Right lobe of liver (tissue), 6 donors: ENCODE measurements around the gene CDH13. TPM values are rescaled to one million over a fixed set of nuclear protein-coding genes. Genes with fewer than 3 reads are reported as not detected.
A peak's percentile ranks its signal among the peaks of the same experiment; 100 is the strongest.

ENCODE experiments used
- ATAC-seq, 4 donors: fragments of 200-7000 bp; cut with Tn5 transposase; one replicate each; pipeline ENCODE4 v1.9.1; 2020; ENCODE audit warnings: mild to moderate bottlenecking in 4 of 4, moderate library complexity in 4 of 4
- DNase-seq, 3 donors: peaks; one replicate each; pipeline ENCODE4 v3.0.0-alpha.2; 2020
- H3K27ac ChIP-seq, 3 donors: fragments of 200-600 bp; one replicate each; pipeline ENCODE4 v1.8.0; 2022
- H3K27me3 ChIP-seq, 2 donors: fragments of 200-600 bp; one replicate each; pipeline ENCODE4 v1.8.0; 2022
- H3K36me3 ChIP-seq, 4 donors: fragments of 200-600 bp; sonication (generic) in 1 of 4; one replicate each; pipeline versions ENCODE4 v1.5.1 to v1.8.0; 2017 to 2022; ENCODE audit warnings: control low read depth in 1 of 4
- H3K4me1 ChIP-seq, 4 donors: fragments of 200-600 bp; sonication (generic) in 1 of 4; one replicate each; pipeline versions ENCODE4 v1.5.1 to v1.8.0; 2017 to 2022; ENCODE audit warnings: control low read depth in 1 of 4
- H3K4me3 ChIP-seq, 3 donors: fragments of 200-600 bp; one replicate each; pipeline ENCODE4 v1.8.0; 2022
- H3K9me3 ChIP-seq, 4 donors: fragments of 200-600 bp; sonication (generic) in 1 of 4; one replicate each; pipeline versions ENCODE4 v1.5.1 to v1.8.0; 2017 to 2022; ENCODE audit warnings: control low read depth in 1 of 4
- CTCF ChIP-seq, 4 donors: fragments of 200-600 bp in 3 of 4; fragments of 450-650 bp in 1 of 4; IDR thresholded peaks; one replicate each; pipeline versions ENCODE4 v1.5.1 to v1.8.0; 2016 to 2022; ENCODE audit warnings: antibody characterized with exemption in 4 of 4, mild to moderate bottlenecking in 2 of 4
- POLR2A ChIP-seq: fragments of 450-650 bp; IDR thresholded peaks from one replicate; pipeline ENCODE4 v1.6.1; 2017; ENCODE audit warnings: antibody characterized with exemption, mild to moderate bottlenecking
- WGBS: methylation state at CpG from one replicate; pipeline ENCODE4 v1.1.6; 2018; ENCODE audit warnings: low coverage, low lambda C conversion rate; ENCODE audit not compliant: insufficient coverage; ENCODE audit errors: missing lambda C conversion rate; 5-methylcytosine and 5-hydroxymethylcytosine counted together
- intact Hi-C, 2 donors: fragments of 100-400 bp; cut with DNase I; formaldehyde crosslinking; loops; one replicate each; pipeline versions ENCODE4 v1.11.2 to v1.14.1; 2022
- total RNA-seq, 6 experiments: library from RNA; depleted of rRNA in 2 of 6; stranded (reverse); fragments of >200 nt in 2 of 6; fragmentation: NEBNext Ultra II Directional in 3 of 6; extraction: Animal tissue kit (Norgen Biotek cat#: 25700) in 3 of 6; gene quantifications; one replicate each; pipeline versions ENCODE4 v1.1.0 to v1.2.4, GENCODE V29; 2016 to 2023
- donor health status: DM: no; HTN: yes; CAD: no.
- donor health status: DM: no; HTN: no; CAD: no.
- donor health status: DM: no; HTN: no; CAD: no.
- donor health status: DM: no; HTN: yes; CAD: no.
- donor health status: DM: no; HTN: yes; CAD: no.

The CDH13 gene
- total RNA-seq, 6 experiments from 2014 or later = 0.13 to 4.6 (median 0.49) TPM

GRCh38 chr16:83648347-83648746, 1021.6 kb downstream of the CDH13 start:
- no peaks in the 10 kb centered on the region for H3K4me1 ChIP-seq
- no peaks in the 10 kb centered on the region for H3K9me3 ChIP-seq
- no peak for TF ChIP-seq POLR2A
- no peak for TF ChIP-seq CTCF (IDR thresholded peaks at IDR 0.05)
- DNase-seq = peak in 1 of 3 donors; percentile 17
- H3K27me3 ChIP-seq = no peaks in the 10 kb centered on the region
- intact Hi-C loops = no loop called here
- H3K36me3 ChIP-seq = no peaks in the 10 kb centered on the region
- no peak overlapping the region for H3K27ac ChIP-seq
- WGBS = 23% methylated on average over 3 of the region's 5 CpGs
- no peak overlapping the region for H3K4me3 ChIP-seq
- no peak for ATAC-seq

GRCh38 chr16:83651871-83652270, 1025.1 kb downstream of the CDH13 start:
- no peaks in the 10 kb centered on the region for H3K9me3 ChIP-seq
- H3K4me1 ChIP-seq = no peaks in the 10 kb centered on the region
- 59% methylated on average over 8 of the region's 8 CpGs for WGBS

GRCh38 chr16:83652943-83653342, 1026.2 kb downstream of the CDH13 start:
- H3K4me1 ChIP-seq = no peaks in the 10 kb centered on the region
- H3K36me3 ChIP-seq = no peaks in the 10 kb centered on the region
- no peak overlapping the region for H3K4me3 ChIP-seq
- intact Hi-C loops = no loop called here
- WGBS = 62% methylated on average over 9 of the region's 9 CpGs
- H3K27ac ChIP-seq = no peak overlapping the region
- ATAC-seq (no peak), DNase-seq (no peak)
- no peaks in the 10 kb centered on the region for H3K27me3 ChIP-seq
- no peaks in the 10 kb centered on the region for H3K9me3 ChIP-seq
- no peak for TF ChIP-seq POLR2A
- TF ChIP-seq CTCF (IDR thresholded peaks at IDR 0.05) = no peak

More at GRCh38 chr16:83651871-83652270, 1025.1 kb downstream of the CDH13 start:
- H3K27ac ChIP-seq = no peak overlapping the region
- no peak overlapping the region for H3K4me3 ChIP-seq
- DNase-seq = no peak
- H3K36me3 ChIP-seq = no peaks in the 10 kb centered on the region
- TF ChIP-seq POLR2A (no peak), CTCF (IDR thresholded peaks at IDR 0.05) (no peak)
- H3K27me3 ChIP-seq = no peaks in the 10 kb centered on the region
- no peak for ATAC-seq
- intact Hi-C loops = no loop called here

- H3K27me3 ChIP-seq = no peaks in the 10 kb centered on the region
- 78% methylated on average over 6 of the region's 6 CpGs for WGBS
- ATAC-seq = no peak
Observed at GRCh38 chr16:83653785-83654184, 1027.0 kb downstream of the CDH13 start.

More at GRCh38 chr16:83653785-83654184, 1027.0 kb downstream of the CDH13 start:
- intact Hi-C loops = no loop called here
- peak in 1 of 3 donors; percentile 1 for DNase-seq
- TF ChIP-seq POLR2A = no peak
- no peak for TF ChIP-seq CTCF (IDR thresholded peaks at IDR 0.05)
- H3K4me3 ChIP-seq = no peak overlapping the region
- H3K4me1 ChIP-seq = no peaks in the 10 kb centered on the region
- no peaks in the 10 kb centered on the region for H3K36me3 ChIP-seq
- no peaks in the 10 kb centered on the region for H3K9me3 ChIP-seq
- H3K27ac ChIP-seq = no peak overlapping the region
